ENCODE measurements around the gene METTL1.

DNA sequence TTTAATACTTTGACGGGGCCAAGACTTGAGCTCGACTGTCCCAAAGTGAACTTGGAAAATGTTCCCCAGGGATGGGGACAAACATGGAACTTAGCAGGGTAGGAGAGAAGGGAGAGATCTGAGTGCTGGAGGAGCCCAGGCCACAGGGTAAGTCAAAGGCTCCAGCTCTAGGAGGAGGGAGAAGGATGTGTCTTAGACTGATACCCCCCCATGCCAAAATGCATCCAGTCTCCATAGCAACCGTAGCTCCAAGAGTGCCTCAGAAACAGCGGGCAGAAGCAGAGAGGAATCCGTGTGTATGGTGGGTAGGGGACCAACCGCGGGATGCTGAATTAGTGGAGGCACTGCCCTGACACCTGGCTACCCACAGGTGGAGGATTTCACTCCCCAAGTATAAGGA, 32.5 kb downstream of the METTL1 start:
- no peak for TF ChIP-seq POLR2A (IDR thresholded peaks at IDR 0.05; ENCODE audit: low read depth)
- no peak for TF ChIP-seq EP300 (IDR thresholded peaks at IDR 0.05)

All from esophagus muscularis mucosa (tissue), 2 donors.